Panc1 (cell line): ENCODE results near the gene SLC35F1. TPM values are rescaled to one million over a fixed set of nuclear protein-coding genes. Genes with fewer than 3 reads are reported as not detected.

ENCODE experiments used
- ATAC-seq: fragments of 200-7000 bp; cut with Tn5 transposase; 2 replicates; pipeline ENCODE4 v1.9.1; 2020; ENCODE audit warnings: mild to moderate bottlenecking, moderate library complexity
- BruUV-seq: library from RNA; stranded (reverse); fragments of 400-500 nt; replicated peaks from 2 replicates; lab custom pipeline; 2021; lab: Mats Ljungman, UMichigan
- CTCF ChIA-PET: fragments of 300-600 bp; sonication (Branson Sonifier 250); formaldehyde crosslinking; loops from one replicate; lab custom pipeline; 2022; ENCODE audit warnings: antibody characterized with exemption; lab: Charles Lee
- POLR2A ChIA-PET: fragments of 300-600 bp; sonication (Branson Sonifier 250); formaldehyde crosslinking; loops from one replicate; lab custom pipeline; 2022; ENCODE audit warnings: antibody characterized with exemption; lab: Charles Lee
- DNase-seq: peaks from one replicate; pipeline ENCODE4 v3.0.0-alpha.2; 2010; ENCODE audit warnings: low read depth, low spot score
- H3K27ac ChIP-seq: 2 replicates; pipeline ENCODE4 v1.5.1; 2011; ENCODE audit warnings: mild to moderate bottlenecking, low read length, inconsistent platforms
- H3K27me3 ChIP-seq: fragments of 200-500 bp; sonication (Bioruptor generic); 2 replicates; pipeline ENCODE4 v1.6.0; 2014; ENCODE audit warnings: low read length, inconsistent platforms; ENCODE audit not compliant: control insufficient read depth, insufficient read depth
- H3K36me3 ChIP-seq: fragments of 200-500 bp; sonication (Bioruptor generic); 2 replicates; pipeline ENCODE4 v1.5.1; 2014; ENCODE audit warnings: inconsistent platforms, mild to moderate bottlenecking, low read length, moderate library complexity; ENCODE audit not compliant: control insufficient read depth, insufficient read depth
- H3K4me1 ChIP-seq: 2 replicates; pipeline ENCODE4 v1.5.1; 2011; ENCODE audit warnings: inconsistent platforms, mild to moderate bottlenecking, low read length, moderate library complexity; ENCODE audit not compliant: control insufficient read depth, insufficient read depth
- H3K4me3 ChIP-seq, 2 experiments: 2 replicates each; pipeline ENCODE4 v1.5.1; 2011 to 2012; ENCODE audit warnings: low read depth in 2 of 2, low read length in 2 of 2, mild to moderate bottlenecking in 2 of 2, inconsistent platforms in 1 of 2, moderate library complexity in 1 of 2
- H3K9me3 ChIP-seq: fragments of 200-500 bp; sonication (Bioruptor generic); 2 replicates; pipeline ENCODE4 v1.5.1; 2014; ENCODE audit warnings: low read depth, mild to moderate bottlenecking, inconsistent platforms, low read length, moderate library complexity; ENCODE audit not compliant: control insufficient read depth, insufficient read depth
- POLR2AphosphoS5 ChIP-seq: IDR thresholded peaks from 2 replicates; pipeline ENCODE4 v1.6.1; 2012; ENCODE audit warnings: mild to moderate bottlenecking, low read depth, low read length, moderate library complexity
- SIN3A ChIP-seq: IDR thresholded peaks from 2 replicates; pipeline ENCODE4 v1.6.1; 2012; ENCODE audit warnings: low read depth, mild to moderate bottlenecking, low read length, moderate library complexity, borderline replicate concordance; ENCODE audit not compliant: insufficient read depth
- TCF7L2 ChIP-seq: IDR thresholded peaks from 2 replicates; pipeline ENCODE4 v1.6.1; 2011; ENCODE audit warnings: mild to moderate bottlenecking, low read depth, low read length, inconsistent platforms
- in situ Hi-C: cut with HindIII; loops from 2 replicates; pipeline ENCODE4 v1.10.0; 2016; ENCODE audit warnings: low sequenced_read_pairs, low pct_unique_long_range_greater_than_20kb
- intact Hi-C: fragments of 100-400 bp; cut with micrococcal nuclease; formaldehyde crosslinking; loops from one replicate; pipeline ENCODE4 v1.10.0; 2022; ENCODE audit not compliant: unreplicated experiment
- total RNA-seq: library from RNA; stranded (reverse); gene quantifications from one replicate; pipeline ENCODE4 v1.2.1, GENCODE V29; 2021; ENCODE audit not compliant: unreplicated experiment
- TF ChIP-seq, protein P1 (sequence below), 2 experiments: IDR thresholded peaks; 2 replicates each; pipeline ENCODE4 v1.6.1; 2011 to 2012; ENCODE audit warnings: low read depth in 2 of 2, control low read depth in 1 of 2, low read length in 1 of 2, mild to moderate bottlenecking in 1 of 2, moderate library complexity in 1 of 2; ENCODE audit not compliant: insufficient read depth in 1 of 2
- TF ChIP-seq, protein P2 (sequence below): fragments of 450-650 bp; IDR thresholded peaks from 2 replicates; pipeline ENCODE4 v1.5.1; 2017; ENCODE audit warnings: mild to moderate bottlenecking

Gene SLC35F1
- total RNA-seq, 1 experiment from 2014 or later, result not detected

DNA sequence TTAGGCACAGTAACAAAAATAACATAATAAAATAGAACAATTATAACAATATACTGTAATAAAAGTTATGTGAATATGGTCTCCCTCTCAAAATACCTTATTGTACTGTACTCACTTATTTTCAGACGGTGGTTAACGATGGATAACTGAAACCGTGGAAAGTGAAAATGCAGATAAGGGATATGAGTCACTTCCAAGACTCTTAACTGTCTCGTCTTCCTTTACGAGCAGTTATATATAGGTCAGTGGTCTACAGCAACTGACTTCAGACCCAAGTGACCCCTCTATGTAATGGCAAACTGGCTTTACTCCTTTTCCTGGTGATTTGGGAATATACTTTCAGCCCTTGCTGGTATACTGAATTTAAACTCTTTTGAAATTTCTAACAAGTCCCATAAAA, 261.4 kb downstream of the SLC35F1 start:
- POLR2A ChIA-PET, result no interaction called here
- DNase-seq (no peak), ATAC-seq (no peak)
- intact Hi-C loops (no loop called here), in situ Hi-C loops (no loop called here)
- Histone ChIP-seq H3K27ac (no peak overlapping the region), H3K4me1 (no peaks in the 10 kb centered on the region), H3K27me3 (no peaks in the 10 kb centered on the region), H3K9me3 (no peaks in the 10 kb centered on the region), H3K4me3 (no peak overlapping the region), H3K36me3 (no peaks in the 10 kb centered on the region)
- no TSS peak for BruUV-seq
- TF ChIP-seq, protein P1, sequence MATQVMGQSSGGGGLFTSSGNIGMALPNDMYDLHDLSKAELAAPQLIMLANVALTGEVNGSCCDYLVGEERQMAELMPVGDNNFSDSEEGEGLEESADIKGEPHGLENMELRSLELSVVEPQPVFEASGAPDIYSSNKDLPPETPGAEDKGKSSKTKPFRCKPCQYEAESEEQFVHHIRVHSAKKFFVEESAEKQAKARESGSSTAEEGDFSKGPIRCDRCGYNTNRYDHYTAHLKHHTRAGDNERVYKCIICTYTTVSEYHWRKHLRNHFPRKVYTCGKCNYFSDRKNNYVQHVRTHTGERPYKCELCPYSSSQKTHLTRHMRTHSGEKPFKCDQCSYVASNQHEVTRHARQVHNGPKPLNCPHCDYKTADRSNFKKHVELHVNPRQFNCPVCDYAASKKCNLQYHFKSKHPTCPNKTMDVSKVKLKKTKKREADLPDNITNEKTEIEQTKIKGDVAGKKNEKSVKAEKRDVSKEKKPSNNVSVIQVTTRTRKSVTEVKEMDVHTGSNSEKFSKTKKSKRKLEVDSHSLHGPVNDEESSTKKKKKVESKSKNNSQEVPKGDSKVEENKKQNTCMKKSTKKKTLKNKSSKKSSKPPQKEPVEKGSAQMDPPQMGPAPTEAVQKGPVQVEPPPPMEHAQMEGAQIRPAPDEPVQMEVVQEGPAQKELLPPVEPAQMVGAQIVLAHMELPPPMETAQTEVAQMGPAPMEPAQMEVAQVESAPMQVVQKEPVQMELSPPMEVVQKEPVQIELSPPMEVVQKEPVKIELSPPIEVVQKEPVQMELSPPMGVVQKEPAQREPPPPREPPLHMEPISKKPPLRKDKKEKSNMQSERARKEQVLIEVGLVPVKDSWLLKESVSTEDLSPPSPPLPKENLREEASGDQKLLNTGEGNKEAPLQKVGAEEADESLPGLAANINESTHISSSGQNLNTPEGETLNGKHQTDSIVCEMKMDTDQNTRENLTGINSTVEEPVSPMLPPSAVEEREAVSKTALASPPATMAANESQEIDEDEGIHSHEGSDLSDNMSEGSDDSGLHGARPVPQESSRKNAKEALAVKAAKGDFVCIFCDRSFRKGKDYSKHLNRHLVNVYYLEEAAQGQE (IDR thresholded peaks at IDR 0.05; ENCODE audit: insufficient read depth in 1 of 2, low read depth in 2 of 2, low read length in 1 of 2), result no peak
- TF ChIP-seq SIN3A (no peak), TCF7L2 (no peak), POLR2AphosphoS5 (no peak)
- TF ChIP-seq, protein P2, sequence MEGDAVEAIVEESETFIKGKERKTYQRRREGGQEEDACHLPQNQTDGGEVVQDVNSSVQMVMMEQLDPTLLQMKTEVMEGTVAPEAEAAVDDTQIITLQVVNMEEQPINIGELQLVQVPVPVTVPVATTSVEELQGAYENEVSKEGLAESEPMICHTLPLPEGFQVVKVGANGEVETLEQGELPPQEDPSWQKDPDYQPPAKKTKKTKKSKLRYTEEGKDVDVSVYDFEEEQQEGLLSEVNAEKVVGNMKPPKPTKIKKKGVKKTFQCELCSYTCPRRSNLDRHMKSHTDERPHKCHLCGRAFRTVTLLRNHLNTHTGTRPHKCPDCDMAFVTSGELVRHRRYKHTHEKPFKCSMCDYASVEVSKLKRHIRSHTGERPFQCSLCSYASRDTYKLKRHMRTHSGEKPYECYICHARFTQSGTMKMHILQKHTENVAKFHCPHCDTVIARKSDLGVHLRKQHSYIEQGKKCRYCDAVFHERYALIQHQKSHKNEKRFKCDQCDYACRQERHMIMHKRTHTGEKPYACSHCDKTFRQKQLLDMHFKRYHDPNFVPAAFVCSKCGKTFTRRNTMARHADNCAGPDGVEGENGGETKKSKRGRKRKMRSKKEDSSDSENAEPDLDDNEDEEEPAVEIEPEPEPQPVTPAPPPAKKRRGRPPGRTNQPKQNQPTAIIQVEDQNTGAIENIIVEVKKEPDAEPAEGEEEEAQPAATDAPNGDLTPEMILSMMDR, result no peak
- CTCF ChIA-PET, result no interaction called here

DNA sequence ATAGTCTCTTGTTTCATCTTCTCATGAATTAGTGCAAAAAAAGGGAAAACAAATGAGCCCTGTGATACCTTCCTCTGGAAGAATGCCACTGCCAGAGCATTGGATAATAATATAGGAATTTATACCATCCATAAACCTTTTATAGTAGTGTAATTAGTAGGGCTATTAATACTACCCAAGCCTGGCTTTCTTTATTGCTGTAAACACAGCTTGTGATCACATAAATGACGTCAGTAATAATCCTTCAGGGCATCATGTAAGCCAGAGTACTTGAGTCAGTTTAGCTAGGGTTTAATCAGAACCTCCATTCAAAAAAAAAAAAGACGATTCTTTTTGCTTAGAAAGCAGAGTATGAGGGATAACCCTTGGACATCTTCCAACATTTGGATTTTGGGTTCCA, 264.8 kb downstream of the SLC35F1 start:
- Histone ChIP-seq H3K27ac (no peak overlapping the region), H3K4me1 (no peaks in the 10 kb centered on the region), H3K9me3 (peaks cover 7% of the 10 kb centered on the region; the same call in 1 of the 2 replicates), H3K27me3 (no peaks in the 10 kb centered on the region), H3K36me3 (no peaks in the 10 kb centered on the region), H3K4me3 (no peak overlapping the region)
- TF ChIP-seq SIN3A (no peak), POLR2AphosphoS5 (no peak), TCF7L2 (no peak)
- TF ChIP-seq, protein P2, result no peak
- TF ChIP-seq, protein P1 (IDR thresholded peaks at IDR 0.05; ENCODE audit: insufficient read depth in 1 of 2, low read depth in 2 of 2, low read length in 1 of 2), result no peak
- ChIA-PET POLR2A (no interaction called here), CTCF (no interaction called here)
- no TSS peak for BruUV-seq
- in situ Hi-C loops, result no loop called here
- ATAC-seq (no peak), DNase-seq (no peak)
- intact Hi-C loops, result no loop called here
